ENCODE data around the gene NUBP2. TPM values are rescaled to one million over a fixed set of nuclear protein-coding genes. Genes with fewer than 3 reads are reported as not detected.
A peak's percentile ranks its signal among the peaks of the same experiment; 100 is the strongest.

Gene NUBP2
- total RNA-seq, 1 experiment from 2014 or later, result 103 TPM

DNA sequence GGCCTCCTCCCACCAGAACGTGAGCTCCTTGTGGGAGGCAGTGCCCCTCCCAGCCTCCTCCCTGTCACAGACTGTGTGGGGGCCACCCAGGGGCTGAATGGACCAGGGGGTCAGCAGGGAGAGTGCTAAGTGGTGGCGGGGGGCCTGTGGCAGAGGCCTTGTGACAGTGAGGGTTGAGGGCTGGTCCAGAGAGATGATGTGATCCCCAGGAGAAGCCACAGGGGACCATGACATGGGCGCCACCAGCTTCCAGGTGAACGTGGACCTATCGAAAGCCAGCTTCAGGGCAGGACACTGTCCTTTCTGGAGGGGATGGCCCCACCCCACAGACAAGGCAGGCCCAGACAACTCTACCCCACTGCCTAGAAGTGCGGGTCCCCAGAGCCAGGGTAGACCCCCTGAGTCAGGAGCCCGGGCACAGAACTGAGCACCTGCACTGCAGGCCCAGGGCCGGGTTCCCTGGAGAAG lies 3.5 kb upstream of the NUBP2 start:
- ChIA-PET POLR2A (interaction anchor here (1.2 kb wide), 1 partner anchor 185 kb away, joined by 3 read pairs; the partner anchor contains the start of gene RPS2), CTCF (no interaction called here), RAD21 (ENCODE audit: low non-redundant PET in 1 of 2, low total read pairs in 2 of 2, uncharacterized antibody in 2 of 2, unreplicated experiment in 2 of 2) (no interaction called here)
- H3K9me3 ChIP-seq (ENCODE audit: control insufficient read depth in 1 of 2, insufficient read depth in 1 of 2, low read depth in 1 of 2, low read length in 2 of 2), result no peaks in the 10 kb centered on the region
- H3K9ac ChIP-seq (ENCODE audit: low read length), result no peak overlapping the region
- peaks cover 0 to 4% of the 10 kb centered on the region in 2 experiments; a peak in 3 of 4 replicates for H3K36me3 ChIP-seq (ENCODE audit: control insufficient read depth in 1 of 2, insufficient read depth in 2 of 2, low read length in 2 of 2)
- TF ChIP-seq CBX3 (IDR thresholded peaks at IDR 0.05; ENCODE audit: low read depth) (no peak), POLR2AphosphoS5 (IDR thresholded peaks at IDR 0.05; ENCODE audit: low read depth, low read length) (no peak), POLR2A (IDR thresholded peaks at IDR 0.05; ENCODE audit: borderline replicate concordance, extremely low read depth, insufficient read depth, insufficient read length) (no peak)
- H3K79me2 ChIP-seq (ENCODE audit: insufficient read depth, low read length), result peaks cover 33% of the 10 kb centered on the region
- no peaks in the 10 kb centered on the region for H3K27me3 ChIP-seq (ENCODE audit: insufficient read depth, low read length)
- H2AFZ ChIP-seq (ENCODE audit: low read depth, low read length, poor library complexity, severe bottlenecking), result no peak overlapping the region
- DNase-seq (ENCODE audit: low read depth, low spot score) (no peak), ATAC-seq (no peak)
- H4K20me1 ChIP-seq (ENCODE audit: insufficient read depth), result no peaks in the 10 kb centered on the region
- BruUV-seq (replicated peaks), result no TSS peak
- no peaks in the 10 kb centered on the region for H3K9me2 ChIP-seq (ENCODE audit: insufficient read depth)
- peaks cover 4 to 27% of the 10 kb centered on the region in 2 experiments for H3K4me1 ChIP-seq (ENCODE audit: control insufficient read depth in 1 of 2, insufficient read depth in 2 of 2, low read length in 2 of 2)
- no peak overlapping the region for H3K4me3 ChIP-seq (replicated peaks in 1 of 2; ENCODE audit: low read depth in 1 of 2, low read length in 2 of 2)
- peak overlapping the region; percentile 34; the same call in 1 of the 2 replicates for H3K27ac ChIP-seq (ENCODE audit: low read depth, low read length)
- intact Hi-C loops (cut with micrococcal nuclease), result no loop called here
- H3K4me2 ChIP-seq (ENCODE audit: low read length), result no peak overlapping the region

DNA sequence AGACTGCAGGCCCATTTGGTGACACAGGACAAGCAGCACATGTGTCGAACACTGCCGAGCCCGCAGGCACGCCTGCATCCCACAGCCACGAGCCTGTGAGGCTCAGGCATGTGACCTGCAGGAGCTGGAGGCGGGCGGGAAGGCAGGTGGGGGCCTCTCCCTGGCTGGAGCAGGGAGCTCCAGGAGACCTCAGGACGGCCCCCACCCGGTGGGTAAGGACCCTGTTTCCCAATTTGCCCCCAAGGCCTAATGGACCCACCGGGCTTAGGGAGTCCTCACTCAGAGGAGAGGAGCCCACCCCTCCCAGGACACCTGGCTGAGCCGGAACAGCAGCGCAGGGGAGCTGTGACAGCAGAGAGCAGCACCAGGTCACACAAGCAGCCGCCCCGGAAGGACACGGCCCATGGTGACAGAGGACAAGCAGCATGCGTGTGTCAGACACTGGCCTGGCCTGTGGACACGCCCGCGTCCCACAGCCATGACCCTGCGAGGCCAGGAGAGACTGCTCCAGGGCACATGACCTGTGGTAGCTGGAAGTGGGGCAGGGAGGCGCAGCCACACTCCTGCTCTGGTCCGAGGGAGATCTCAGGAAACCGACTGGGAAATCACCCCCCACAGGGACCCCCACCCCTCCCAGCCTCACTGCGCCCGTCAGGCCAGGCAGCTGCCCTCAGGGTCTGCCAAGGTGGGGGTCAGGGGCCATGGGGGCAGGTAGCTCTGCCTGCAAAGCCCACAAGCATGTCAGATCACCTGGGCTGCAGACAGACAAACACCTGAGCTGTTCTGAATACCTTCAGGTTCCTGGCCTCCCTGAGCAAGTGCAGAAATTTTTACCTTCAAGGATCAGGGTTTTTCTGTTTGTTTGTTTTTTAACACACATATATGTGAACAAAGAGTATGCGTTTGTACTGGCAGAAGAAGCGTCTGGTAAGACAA lies 2.8 kb upstream of the NUBP2 start:
- Histone ChIP-seq H3K27ac (ENCODE audit: low read depth, low read length) (peak overlapping the region; percentile 34; the same call in 1 of the 2 replicates), H3K9ac (ENCODE audit: low read length) (no peak overlapping the region), H3K9me3 (ENCODE audit: control insufficient read depth in 1 of 2, insufficient read depth in 1 of 2, low read depth in 1 of 2, low read length in 2 of 2) (no peaks in the 10 kb centered on the region), H3K4me2 (ENCODE audit: low read length) (no peak overlapping the region), H3K27me3 (ENCODE audit: insufficient read depth, low read length) (no peaks in the 10 kb centered on the region), H3K4me3 (replicated peaks in 1 of 2; ENCODE audit: low read depth in 1 of 2, low read length in 2 of 2) (no peak overlapping the region), H3K4me1 (ENCODE audit: control insufficient read depth in 1 of 2, insufficient read depth in 2 of 2, low read length in 2 of 2) (peaks cover 0 to 22% of the 10 kb centered on the region in 2 experiments; a peak in 3 of 4 replicates), H3K36me3 (ENCODE audit: control insufficient read depth in 1 of 2, insufficient read depth in 2 of 2, low read length in 2 of 2) (peaks cover 0 to 5% of the 10 kb centered on the region in 2 experiments; a peak in 3 of 4 replicates), H4K20me1 (ENCODE audit: insufficient read depth) (no peaks in the 10 kb centered on the region), H3K9me2 (ENCODE audit: insufficient read depth) (no peaks in the 10 kb centered on the region), H3K79me2 (ENCODE audit: insufficient read depth, low read length) (peaks cover 33% of the 10 kb centered on the region), H2AFZ (ENCODE audit: low read depth, low read length, poor library complexity, severe bottlenecking) (no peak overlapping the region)
- POLR2A ChIA-PET, result interaction anchor here (1.2 kb wide), 1 partner anchor 185 kb away, joined by 3 read pairs; the partner anchor contains the start of gene RPS2
- DNase-seq (ENCODE audit: low read depth, low spot score), result no peak
- RAD21 ChIA-PET (ENCODE audit: low non-redundant PET in 1 of 2, low total read pairs in 2 of 2, uncharacterized antibody in 2 of 2, unreplicated experiment in 2 of 2), result no interaction called here
- CTCF ChIA-PET, result no interaction called here
- ATAC-seq, result no peak
- TF ChIP-seq TCF7L2 (IDR thresholded peaks at IDR 0.05; ENCODE audit: borderline replicate concordance, extremely low read depth, insufficient read depth, insufficient read length) (no peak), POLR2AphosphoS5 (IDR thresholded peaks at IDR 0.05; ENCODE audit: low read depth, low read length) (peak; percentile 34; the same call in 1 of the 2 replicates)
- TF ChIP-seq, protein P1, sequence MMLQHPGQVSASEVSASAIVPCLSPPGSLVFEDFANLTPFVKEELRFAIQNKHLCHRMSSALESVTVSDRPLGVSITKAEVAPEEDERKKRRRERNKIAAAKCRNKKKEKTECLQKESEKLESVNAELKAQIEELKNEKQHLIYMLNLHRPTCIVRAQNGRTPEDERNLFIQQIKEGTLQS (IDR thresholded peaks at IDR 0.05), result no peak
- TF ChIP-seq, protein P2, sequence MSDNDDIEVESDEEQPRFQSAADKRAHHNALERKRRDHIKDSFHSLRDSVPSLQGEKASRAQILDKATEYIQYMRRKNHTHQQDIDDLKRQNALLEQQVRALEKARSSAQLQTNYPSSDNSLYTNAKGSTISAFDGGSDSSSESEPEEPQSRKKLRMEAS (IDR thresholded peaks at IDR 0.05), result 0 out of 2 replicates have a peak, but pooled peaks have one; percentile 15
- intact Hi-C loops (cut with micrococcal nuclease), result no loop called here
- BruUV-seq (replicated peaks), result no TSS peak
